ENCODE measurements around the gene TEX48.

Gene TEX48

DNA sequence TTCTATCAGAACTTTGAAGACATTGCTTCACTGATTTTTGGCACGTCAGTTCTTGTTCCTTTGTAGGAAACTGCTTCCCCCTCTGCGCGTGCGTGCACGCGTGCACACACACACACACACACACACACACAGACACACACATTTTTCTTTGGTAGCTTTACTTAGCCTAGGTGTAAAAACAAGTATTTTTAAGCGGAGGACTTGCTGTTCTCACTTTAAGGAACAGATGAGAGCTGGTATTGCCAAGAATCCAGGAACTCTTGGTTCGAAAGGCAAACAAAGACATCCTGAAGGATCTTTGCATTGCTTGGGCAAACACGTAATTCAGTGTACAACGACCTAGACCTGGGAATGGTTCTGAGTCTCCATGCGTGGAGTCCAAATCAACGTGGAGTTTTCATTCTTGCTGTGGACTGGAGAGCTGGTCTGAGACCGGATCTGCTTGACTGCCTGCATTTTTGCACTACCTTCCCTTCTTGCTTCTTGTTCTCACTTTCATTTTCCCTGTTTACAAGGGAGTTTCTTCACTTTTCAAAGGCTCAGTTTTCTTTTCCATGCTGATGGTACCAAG lies 62.7 kb downstream of the TEX48 start:
- no peak for DNase-seq

- no peak for DNase-seq
Observed at GRCh38 chr9:114616684-114617520, 65.1 kb downstream of the TEX48 start.

Data from NCI-H1436 (cell line).